Stimulated activated CD8-positive, alpha-beta memory T cell treated with anti-CD3 and anti-CD28 coated beads, Interleukin-4, amount 100 ng/mL, for 1 hour (primary cell): ENCODE results near the gene CIROP.

Experiments used
- DNase-seq, 2 donors: peaks; one replicate each; pipeline ENCODE4 v3.0.0-alpha.2; 2020; ENCODE audit warnings: low read depth in 2 of 2, low spot score in 1 of 2

CIROP gene

GRCh38 chr14:23052182-23052623, 52.6 kb downstream of the CIROP start:
- DNase-seq: no peak

GRCh38 chr14:23051141-23052057, 53.4 kb downstream of the CIROP start:
- DNase-seq: no peak
